HepG2 (cell line): ENCODE results near the gene ICAM5. TPM values are rescaled to one million over a fixed set of nuclear protein-coding genes. Genes with fewer than 3 reads are reported as not detected.

Source experiments
- ATAC-seq: fragments of 200-7000 bp; cut with Tn5 transposase; 3 replicates; pipeline ENCODE4 v1.9.1; 2020; ENCODE audit warnings: mild to moderate bottlenecking, moderate library complexity
- BruUV-seq: library from RNA; stranded (reverse); fragments of 400-500 nt; replicated peaks from 2 replicates; lab custom pipeline; 2021; lab: Mats Ljungman, UMichigan
- CTCF ChIA-PET: fragments of 300-600 bp; formaldehyde crosslinking; extraction: SDS; loops from one replicate; lab custom pipeline; 2021; ENCODE audit warnings: low total read pairs, inconsistent platforms, low intra/inter-chr PET ratio; lab: Yijun Ruan, JAX
- POLR2A ChIA-PET: fragments of 350-600 bp; sonication (Branson Sonifier 250); formaldehyde crosslinking; loops from one replicate; lab custom pipeline; 2020; ENCODE audit warnings: antibody characterized with exemption, inconsistent platforms; lab: Yijun Ruan, JAX
- DNase-seq: peaks from one replicate; pipeline ENCODE4 v3.0.0-alpha.2; 2015; ENCODE audit warnings: low spot score
- FAIRE-seq: peaks from 3 replicates; lab custom pipeline; 2011; peaks lifted over from hg19 to GRCh38; lab: Jason Lieb, UNC
- H2AFZ ChIP-seq: one replicate; pipeline ENCODE4 v1.6.1; 2011; ENCODE audit warnings: low read length, inconsistent platforms
- H3K27ac ChIP-seq: fragments of 300-600 bp; 3 replicates; pipeline ENCODE4 v1.8.0; 2011; ENCODE audit warnings: mixed run types, mild to moderate bottlenecking, mixed read lengths, low read length, inconsistent platforms; ENCODE audit not compliant: insufficient read depth; ENCODE audit errors: extremely low read length
- H3K27me3 ChIP-seq, 2 experiments: fragments of 200-600 bp in 1 of 2; 2 replicates in 1 of 2; 3 replicates in 1 of 2; pipeline versions ENCODE4 v1.6.0 to v1.8.0; 2011; ENCODE audit warnings: low read length in 2 of 2, mild to moderate bottlenecking in 2 of 2, moderate library complexity in 2 of 2, inconsistent platforms in 1 of 2; ENCODE audit not compliant: insufficient read depth in 2 of 2, control insufficient read depth in 1 of 2
- H3K36me3 ChIP-seq, 2 experiments: fragments of 200-600 bp in 1 of 2; replicated peaks in 1 of 2; 2 replicates in 1 of 2; 3 replicates in 1 of 2; pipeline versions ENCODE4 v1.5.1 to v1.8.0; 2011; ENCODE audit warnings: low read length in 2 of 2, inconsistent platforms in 1 of 2; ENCODE audit not compliant: insufficient read depth in 2 of 2, control insufficient read depth in 1 of 2
- H3K4me1 ChIP-seq: 2 replicates; pipeline ENCODE4 v1.5.1; 2012; ENCODE audit warnings: low read length, inconsistent platforms; ENCODE audit not compliant: insufficient read depth
- H3K4me2 ChIP-seq: 2 replicates; pipeline ENCODE4 v1.6.0; 2011; ENCODE audit warnings: low read depth, low read length, inconsistent platforms
- H3K4me3 ChIP-seq, 3 experiments: fragments of 200-600 bp in 1 of 3; sonication (generic), shearing (Covaris generic) in 1 of 3; replicated peaks in 1 of 3; 2 replicates each; pipeline ENCODE4 v1.5.1; 2011 to 2016; ENCODE audit warnings: low read length in 3 of 3, inconsistent platforms in 2 of 3, low read depth in 2 of 3, mild to moderate bottlenecking in 2 of 3, control low read depth in 1 of 3, mixed read lengths in 1 of 3; ENCODE audit not compliant: insufficient read depth in 1 of 3
- H3K79me2 ChIP-seq: one replicate; pipeline ENCODE4 v1.6.1; 2011; ENCODE audit warnings: low read length, inconsistent platforms; ENCODE audit not compliant: insufficient read depth
- H3K9ac ChIP-seq: 2 replicates; pipeline ENCODE4 v1.6.0; 2011; ENCODE audit warnings: mild to moderate bottlenecking, low read depth, low read length, inconsistent platforms; ENCODE audit not compliant: insufficient read depth
- H3K9me3 ChIP-seq: 2 replicates; pipeline ENCODE4 v1.5.1; 2012; ENCODE audit warnings: mild to moderate bottlenecking, low read length
- H4K20me1 ChIP-seq: 2 replicates; pipeline ENCODE4 v1.6.0; 2011; ENCODE audit warnings: inconsistent platforms, mild to moderate bottlenecking, low read length, moderate library complexity; ENCODE audit not compliant: insufficient read depth
- ATF2 ChIP-seq: sonication (generic); formaldehyde crosslinking; IDR thresholded peaks from 2 replicates; pipeline ENCODE4 v1.4.0; 2020; ENCODE audit warnings: missing genetic modification reagents
- CREB3 ChIP-seq: sonication (generic); formaldehyde crosslinking; IDR thresholded peaks from 2 replicates; pipeline ENCODE4 v1.5.0; 2020; ENCODE audit warnings: missing genetic modification reagents
- HMGXB4 ChIP-seq, 2 experiments: sonication (generic) in 1 of 2; formaldehyde crosslinking in 1 of 2; IDR thresholded peaks; 2 replicates each; pipeline versions ENCODE4 v1.4.0 to v1.6.1; 2018 to 2020; ENCODE audit warnings: missing genetic modification reagents in 2 of 2, borderline replicate concordance in 1 of 2, low read depth in 1 of 2, mild to moderate bottlenecking in 1 of 2, missing biosample characterization in 1 of 2
- POLR2A ChIP-seq, 2 experiments: IDR thresholded peaks; 2 replicates each; pipeline ENCODE4 v1.6.1; 2011; ENCODE audit warnings: low read depth in 2 of 2, low read length in 2 of 2, mild to moderate bottlenecking in 1 of 2, moderate library complexity in 1 of 2; ENCODE audit not compliant: insufficient read depth in 1 of 2
- RAD51 ChIP-seq: fragments of 450-650 bp; IDR thresholded peaks from 2 replicates; pipeline ENCODE4 v1.6.1; 2016; ENCODE audit warnings: borderline replicate concordance
- RBFOX2 ChIP-seq: fragments of 200-400 bp; formaldehyde crosslinking; IDR thresholded peaks from 2 replicates; pipeline ENCODE4 v1.6.1; 2017; ENCODE audit warnings: low read depth, mild to moderate bottlenecking, low read length
- TIGD3 ChIP-seq: sonication (generic); formaldehyde crosslinking; IDR thresholded peaks from 2 replicates; pipeline ENCODE4 v1.5.1; 2020; ENCODE audit warnings: mild to moderate bottlenecking, missing genetic modification reagents, borderline replicate concordance
- ZGPAT ChIP-seq: IDR thresholded peaks from 2 replicates; pipeline ENCODE4 v1.6.1; 2016; ENCODE audit warnings: mild to moderate bottlenecking
- ZNF570 ChIP-seq: sonication (generic); formaldehyde crosslinking; IDR thresholded peaks from 2 replicates; pipeline ENCODE4 v1.4.0; 2020; ENCODE audit warnings: mild to moderate bottlenecking, missing genetic modification reagents, borderline replicate concordance
- ZNF691 ChIP-seq: sonication (generic); formaldehyde crosslinking; IDR thresholded peaks from 2 replicates; pipeline ENCODE4 v1.4.0; 2020; ENCODE audit warnings: missing genetic modification reagents, low read depth, mild to moderate bottlenecking, borderline replicate concordance
- WGBS: methylation state at CpG from one replicate; pipeline ENCODE4 v1.1.6; 2017; ENCODE audit warnings: low lambda C conversion rate; 5-methylcytosine and 5-hydroxymethylcytosine counted together
- in situ Hi-C: cut with HindIII; loops from 2 replicates; pipeline ENCODE4 v1.10.0; 2017; ENCODE audit warnings: low pct_unique_long_range_greater_than_20kb; ENCODE audit not compliant: extremely low pct_ligation_motif_present
- intact Hi-C: fragments of 100-400 bp; cut with micrococcal nuclease; formaldehyde crosslinking; loops from one replicate; pipeline ENCODE4 v1.10.0; 2022; ENCODE audit not compliant: unreplicated experiment
- polyA plus RNA-seq, 8 experiments: library from polyadenylated mRNA; depleted of rRNA in 3 of 8; stranded (reverse) in 7 of 8; unstranded in 1 of 8; fragments of >200 nt; fragmentation: Illumina TruSeq in 4 of 8; extraction: Trizol in 4 of 8; gene quantifications; 2 replicates each; pipeline versions ENCODE4 v1.2.1 to v1.2.3, GENCODE V29; 2011 to 2016; ENCODE audit warnings: low read depth in 4 of 8, missing spikeins in 1 of 8, mixed read lengths in 1 of 8; ENCODE audit not compliant: insufficient read depth in 1 of 8
- total RNA-seq, 5 experiments: library from RNA; depleted of rRNA; stranded (reverse); fragments of >200 nt; fragmentation: Illumina TruSeq; extraction: Trizol; gene quantifications; 2 replicates each; pipeline ENCODE4 v1.2.3, GENCODE V29; 2016; ENCODE audit warnings: low read depth in 1 of 5

The ICAM5 gene
- total and polyA plus RNA-seq, 2 of the 13 experiments (the other 11 are each of a cell fraction or from before 2014, with no cell fraction given), result 0.46 to 1.6 TPM

GRCh38 chr19:10284065-10284959, 5.4 kb upstream of the ICAM5 start:
- ChIA-PET CTCF (no interaction called here), POLR2A (interaction anchor here (2.1 kb wide), 1 partner anchor 13 kb away, joined by 9 read pairs; the partner anchor contains the start of gene ICAM1)
- ATAC-seq (no peak), FAIRE-seq (no peak), DNase-seq (no peak)
- no peak overlapping the region for H3K4me3 ChIP-seq
- 0 out of 2 replicates have a peak, but pooled peaks cover 6% of the 10 kb centered on the region for H4K20me1 ChIP-seq
- H3K4me1 ChIP-seq, result peaks cover 44% of the 10 kb centered on the region
- over 99% methylated on average over 25 of the region's 34 CpGs for WGBS
- TF ChIP-seq TIGD3 (no peak), ZGPAT (no peak), ZNF691 (CRISPR knock-in tag) (no peak), ZNF570 (no peak), CREB3 (no peak), POLR2A (IDR thresholded peaks at IDR 0.05; ENCODE audit: insufficient read depth in 1 of 2, low read depth in 2 of 2, low read length in 2 of 2) (0 out of 4 replicates have a peak, but pooled peaks of 1 of the 2 experiments have one; percentile 16), RBFOX2 (0 out of 2 replicates have a peak, but pooled peaks have one; percentile 14), HMGXB4 (CRISPR knock-in tag; IDR thresholded peaks at IDR 0.05; ENCODE audit: borderline replicate concordance in 1 of 2, low read depth in 1 of 2) (no peak), RAD51 (no peak), ATF2 (CRISPR knock-in tag) (no peak)
- H2AFZ ChIP-seq, result no peak overlapping the region
- no peaks in the 10 kb centered on the region for H3K9me3 ChIP-seq
- H3K27me3 ChIP-seq, result no peaks in the 10 kb centered on the region
- in situ Hi-C loops, result no loop called here
- H3K4me2 ChIP-seq, result no peak overlapping the region
- no peak overlapping the region for H3K27ac ChIP-seq
- H3K79me2 ChIP-seq, result no peaks in the 10 kb centered on the region
- BruUV-seq, result no TSS peak
- peaks cover 22 to 32% of the 10 kb centered on the region in 2 experiments for H3K36me3 ChIP-seq
- no peak overlapping the region for H3K9ac ChIP-seq
- intact Hi-C loops, result no loop called here
